Ishikawa (cell line): ENCODE results near the gene RYR1.
A peak's percentile ranks its signal among the peaks of the same experiment; 100 is the strongest.

Experiments used
- CEBPB ChIP-seq: IDR thresholded peaks from 2 replicates; pipeline ENCODE4 v1.6.1; 2012
- CREB1 ChIP-seq: IDR thresholded peaks from 2 replicates; pipeline ENCODE4 v1.6.1; 2012; ENCODE audit warnings: low read depth
- EGR1 ChIP-seq: IDR thresholded peaks from 2 replicates; pipeline ENCODE4 v1.6.1; 2012
- EP300 ChIP-seq: IDR thresholded peaks from 2 replicates; pipeline ENCODE4 v1.6.1; 2012; ENCODE audit warnings: borderline replicate concordance
- FOXM1 ChIP-seq: IDR thresholded peaks from 2 replicates; pipeline ENCODE4 v1.6.1; 2012; ENCODE audit warnings: low read depth, borderline replicate concordance
- NFIC ChIP-seq: IDR thresholded peaks from 2 replicates; pipeline ENCODE4 v1.6.1; 2012
- RAD21 ChIP-seq: IDR thresholded peaks from 2 replicates; pipeline ENCODE4 v1.6.1; 2012; ENCODE audit warnings: low read depth
- TAF1 ChIP-seq: IDR thresholded peaks from 2 replicates; pipeline ENCODE4 v1.6.1; 2012; ENCODE audit warnings: low read depth, mild to moderate bottlenecking
- TCF12 ChIP-seq: IDR thresholded peaks from 2 replicates; pipeline ENCODE4 v1.6.1; 2012; ENCODE audit warnings: low read depth
- TEAD4 ChIP-seq: IDR thresholded peaks from 2 replicates; pipeline ENCODE4 v1.6.1; 2012
- YY1 ChIP-seq: IDR thresholded peaks from 2 replicates; pipeline ENCODE4 v1.6.1; 2012; ENCODE audit warnings: low read depth
- ZBTB7A ChIP-seq: IDR thresholded peaks from 2 replicates; pipeline ENCODE4 v1.6.1; 2012; ENCODE audit warnings: low read depth
- TF ChIP-seq, protein P1 (sequence below): IDR thresholded peaks from 2 replicates; pipeline ENCODE4 v1.6.1; 2012
- TF ChIP-seq, protein P2 (sequence below): IDR thresholded peaks from 2 replicates; pipeline ENCODE4 v1.6.1; 2012
- TF ChIP-seq, protein P3 (sequence below): IDR thresholded peaks from 2 replicates; pipeline ENCODE4 v1.6.1; 2012; ENCODE audit warnings: low read depth, mild to moderate bottlenecking

RYR1 gene

DNA sequence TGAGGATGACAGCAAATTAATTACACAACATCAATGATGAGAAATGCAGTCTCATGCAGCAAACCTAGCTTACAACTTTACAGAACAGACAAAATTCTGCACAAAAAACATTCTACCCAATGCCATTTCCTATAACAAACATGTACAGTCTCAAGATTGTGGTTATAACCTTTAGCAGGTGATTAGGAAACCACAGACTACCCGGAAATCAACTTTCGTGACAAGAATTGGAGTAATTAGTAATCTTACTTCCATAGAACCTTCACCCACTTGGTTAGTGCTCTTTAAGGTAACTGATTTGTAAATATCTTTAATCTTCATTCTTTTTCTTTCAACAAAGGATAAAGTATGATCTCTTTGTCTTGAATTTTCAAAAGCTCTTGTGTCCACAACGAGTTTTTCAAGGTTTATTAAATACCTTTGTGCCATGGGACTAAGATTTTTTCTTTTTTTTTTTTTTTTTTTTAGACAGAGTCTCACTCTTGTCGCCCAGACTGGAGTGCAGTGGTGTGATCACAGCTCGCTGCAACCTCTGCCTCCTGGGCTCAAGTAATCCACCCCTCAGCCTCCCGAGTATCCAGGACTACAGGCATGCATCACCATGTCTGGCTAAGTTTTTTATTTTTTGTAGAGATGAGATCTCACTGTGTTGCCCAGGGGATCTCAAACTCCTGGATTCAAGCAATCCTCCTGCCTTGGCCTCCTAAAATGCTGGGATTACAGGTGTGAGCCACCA lies 105.5 kb downstream of the RYR1 start:
- TF ChIP-seq, protein P1, sequence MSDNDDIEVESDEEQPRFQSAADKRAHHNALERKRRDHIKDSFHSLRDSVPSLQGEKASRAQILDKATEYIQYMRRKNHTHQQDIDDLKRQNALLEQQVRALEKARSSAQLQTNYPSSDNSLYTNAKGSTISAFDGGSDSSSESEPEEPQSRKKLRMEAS: no peak
- TF ChIP-seq, protein P2, sequence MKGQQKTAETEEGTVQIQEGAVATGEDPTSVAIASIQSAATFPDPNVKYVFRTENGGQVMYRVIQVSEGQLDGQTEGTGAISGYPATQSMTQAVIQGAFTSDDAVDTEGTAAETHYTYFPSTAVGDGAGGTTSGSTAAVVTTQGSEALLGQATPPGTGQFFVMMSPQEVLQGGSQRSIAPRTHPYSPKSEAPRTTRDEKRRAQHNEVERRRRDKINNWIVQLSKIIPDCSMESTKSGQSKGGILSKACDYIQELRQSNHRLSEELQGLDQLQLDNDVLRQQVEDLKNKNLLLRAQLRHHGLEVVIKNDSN: no peak
- TF ChIP-seq YY1 (no peak), CEBPB (no peak), TEAD4 (no peak), TAF1 (no peak), EGR1 (no peak), CREB1 (no peak), ZBTB7A (no peak)
- TF ChIP-seq, protein P3, sequence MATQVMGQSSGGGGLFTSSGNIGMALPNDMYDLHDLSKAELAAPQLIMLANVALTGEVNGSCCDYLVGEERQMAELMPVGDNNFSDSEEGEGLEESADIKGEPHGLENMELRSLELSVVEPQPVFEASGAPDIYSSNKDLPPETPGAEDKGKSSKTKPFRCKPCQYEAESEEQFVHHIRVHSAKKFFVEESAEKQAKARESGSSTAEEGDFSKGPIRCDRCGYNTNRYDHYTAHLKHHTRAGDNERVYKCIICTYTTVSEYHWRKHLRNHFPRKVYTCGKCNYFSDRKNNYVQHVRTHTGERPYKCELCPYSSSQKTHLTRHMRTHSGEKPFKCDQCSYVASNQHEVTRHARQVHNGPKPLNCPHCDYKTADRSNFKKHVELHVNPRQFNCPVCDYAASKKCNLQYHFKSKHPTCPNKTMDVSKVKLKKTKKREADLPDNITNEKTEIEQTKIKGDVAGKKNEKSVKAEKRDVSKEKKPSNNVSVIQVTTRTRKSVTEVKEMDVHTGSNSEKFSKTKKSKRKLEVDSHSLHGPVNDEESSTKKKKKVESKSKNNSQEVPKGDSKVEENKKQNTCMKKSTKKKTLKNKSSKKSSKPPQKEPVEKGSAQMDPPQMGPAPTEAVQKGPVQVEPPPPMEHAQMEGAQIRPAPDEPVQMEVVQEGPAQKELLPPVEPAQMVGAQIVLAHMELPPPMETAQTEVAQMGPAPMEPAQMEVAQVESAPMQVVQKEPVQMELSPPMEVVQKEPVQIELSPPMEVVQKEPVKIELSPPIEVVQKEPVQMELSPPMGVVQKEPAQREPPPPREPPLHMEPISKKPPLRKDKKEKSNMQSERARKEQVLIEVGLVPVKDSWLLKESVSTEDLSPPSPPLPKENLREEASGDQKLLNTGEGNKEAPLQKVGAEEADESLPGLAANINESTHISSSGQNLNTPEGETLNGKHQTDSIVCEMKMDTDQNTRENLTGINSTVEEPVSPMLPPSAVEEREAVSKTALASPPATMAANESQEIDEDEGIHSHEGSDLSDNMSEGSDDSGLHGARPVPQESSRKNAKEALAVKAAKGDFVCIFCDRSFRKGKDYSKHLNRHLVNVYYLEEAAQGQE: no peak

DNA sequence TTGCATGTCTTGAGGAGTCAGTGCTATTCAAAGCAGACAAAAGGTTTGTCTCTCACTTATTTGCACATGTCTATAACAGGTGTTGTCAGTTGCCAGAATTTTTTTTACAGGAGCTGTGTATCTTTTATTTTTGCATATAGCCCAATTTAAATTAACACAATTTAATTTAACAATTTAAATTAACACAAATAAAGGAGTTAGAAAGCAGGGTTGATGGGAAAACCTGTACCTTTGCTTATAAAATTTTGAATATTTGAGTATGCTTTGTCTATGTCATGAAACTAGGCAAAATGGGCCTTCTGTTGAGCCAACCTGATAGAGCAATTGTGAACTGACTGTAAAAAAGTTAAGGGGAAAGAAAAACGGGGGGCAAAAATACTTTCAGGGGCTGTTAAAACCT lies 106.3 kb downstream of the RYR1 start:
- TF ChIP-seq TAF1 (no peak), RAD21 (no peak), CEBPB (no peak), YY1 (no peak), TEAD4 (no peak), FOXM1 (no peak), TCF12 (no peak), CREB1 (no peak)
- TF ChIP-seq, protein P2: no peak

DNA sequence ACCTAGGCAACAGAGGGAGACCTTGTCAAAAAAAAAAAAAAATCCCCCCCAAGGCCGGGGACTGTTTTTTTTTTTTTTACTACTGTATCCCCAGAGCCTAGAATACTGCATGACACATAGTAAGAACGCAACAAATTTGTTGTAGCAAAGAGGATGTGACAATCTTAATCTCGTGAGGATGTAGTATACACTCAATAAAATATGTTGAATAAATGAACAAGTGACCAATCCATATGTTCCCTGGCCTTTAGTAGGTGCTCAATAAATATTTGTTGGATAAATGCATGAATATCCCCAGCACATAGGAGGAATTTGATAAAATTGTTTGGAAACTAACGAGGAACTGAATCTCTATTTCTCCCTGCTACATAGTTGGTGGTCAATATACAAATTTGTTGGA lies 108.5 kb downstream of the RYR1 start:
- TF ChIP-seq EP300 (no peak), TCF12 (no peak), YY1 (no peak), CREB1 (no peak)

DNA sequence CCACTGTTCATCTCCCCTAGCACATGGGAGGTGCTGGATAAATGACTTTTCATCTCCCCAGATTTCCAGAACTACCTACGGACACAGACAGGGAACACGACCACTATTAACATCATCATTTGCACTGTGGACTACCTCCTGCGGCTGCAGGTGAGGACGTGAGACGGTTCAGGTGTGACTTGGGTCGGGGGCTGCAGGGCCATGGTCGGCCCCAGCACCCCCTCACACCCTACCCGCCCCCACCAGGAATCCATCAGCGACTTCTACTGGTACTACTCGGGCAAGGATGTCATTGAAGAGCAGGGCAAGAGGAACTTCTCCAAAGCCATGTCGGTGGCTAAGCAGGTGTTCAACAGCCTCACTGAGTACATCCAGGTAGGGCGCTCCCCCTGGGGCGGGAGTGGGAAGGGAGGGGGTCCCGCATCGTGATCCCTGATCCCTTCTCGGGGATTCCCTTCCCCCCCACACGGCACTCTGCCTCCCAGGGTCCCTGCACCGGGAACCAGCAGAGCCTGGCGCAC lies 109.9 kb downstream of the RYR1 start:
- TF ChIP-seq TCF12: no peak
- TF ChIP-seq EGR1: no peak
- no peak for TF ChIP-seq NFIC
- no peak for TF ChIP-seq YY1
- TF ChIP-seq ZBTB7A: no peak
- TF ChIP-seq, protein P1: no peak
- no peak for TF ChIP-seq FOXM1

DNA sequence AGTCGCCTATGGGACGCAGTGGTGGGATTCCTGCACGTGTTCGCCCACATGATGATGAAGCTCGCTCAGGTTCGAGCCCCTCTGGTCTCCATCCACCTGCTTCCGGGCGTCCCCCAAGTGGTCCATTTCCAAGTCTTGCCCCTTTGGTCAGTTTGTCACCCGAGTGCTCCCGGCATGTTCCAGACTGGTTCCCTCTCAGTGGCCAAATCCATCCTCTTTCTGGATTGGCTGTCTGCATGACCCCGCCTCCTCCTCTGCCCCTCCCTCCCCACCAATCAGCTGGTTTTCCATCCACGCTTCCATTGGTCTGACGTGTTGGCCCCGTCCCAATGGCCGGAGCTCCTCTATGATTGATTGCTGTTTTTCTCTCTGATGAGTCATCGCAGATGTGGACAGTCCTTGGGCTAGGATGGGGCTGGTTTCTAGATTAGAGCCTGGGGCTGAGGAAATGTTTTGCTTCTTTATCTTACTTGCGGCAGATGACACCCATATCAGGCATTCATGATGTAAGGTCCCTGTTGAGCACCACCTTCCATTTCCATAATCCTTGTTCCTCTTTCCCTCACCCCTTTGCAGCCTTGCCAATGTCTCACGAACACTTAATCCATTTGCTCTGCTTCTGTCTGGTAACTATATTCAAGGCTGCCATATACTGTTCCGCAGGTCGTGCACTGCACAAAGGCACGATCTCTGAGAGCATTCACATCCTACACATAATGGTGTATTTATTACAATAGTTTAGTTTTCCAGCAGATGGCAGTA lies 110.5 kb downstream of the RYR1 start:
- TF ChIP-seq, protein P1: peak; percentile 82
- no peak for TF ChIP-seq EP300
- TF ChIP-seq, protein P2: 0 out of 2 replicates have a peak, but pooled peaks have one; percentile 38

DNA sequence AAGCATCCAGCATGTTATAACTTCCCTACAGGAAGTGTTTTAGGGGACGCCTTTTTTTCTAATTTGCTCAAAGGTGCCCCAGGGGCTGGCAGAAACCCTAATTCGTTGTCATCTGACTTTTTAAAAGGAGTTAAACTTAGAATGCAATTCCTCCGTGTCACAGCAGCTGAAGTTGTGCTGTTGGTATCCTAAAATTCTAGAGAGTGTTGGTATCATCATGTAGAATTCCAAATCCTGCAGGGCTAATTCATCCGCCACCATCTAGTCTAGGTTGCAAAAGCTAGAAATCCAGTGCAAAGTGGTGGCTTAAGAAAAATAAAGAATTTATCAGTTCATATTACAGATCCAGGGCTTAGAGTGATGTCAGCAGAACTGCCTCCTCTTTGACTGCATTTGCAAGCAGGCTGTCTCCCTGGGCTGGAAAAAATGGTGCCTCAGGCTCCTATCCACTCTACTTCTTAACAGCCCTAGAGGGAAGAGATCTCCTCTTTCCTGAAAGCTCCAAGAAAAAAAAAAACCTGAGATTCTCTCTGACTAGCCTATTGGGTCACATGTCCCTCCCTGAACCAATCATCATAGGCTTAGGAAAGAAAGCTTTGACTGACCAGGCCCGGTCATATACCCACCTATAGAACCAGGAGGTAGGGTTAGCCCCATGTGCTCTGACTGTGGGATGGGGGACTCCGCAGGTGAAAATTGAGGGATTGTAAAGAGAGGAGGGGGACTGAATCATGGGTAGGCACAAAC lies 111.3 kb downstream of the RYR1 start:
- TF ChIP-seq, protein P1: no peak
- TF ChIP-seq YY1 (no peak), ZBTB7A (no peak), TEAD4 (no peak), RAD21 (peak; percentile 79), FOXM1 (no peak), CEBPB (no peak), EGR1 (no peak), TAF1 (no peak), EP300 (no peak), NFIC (no peak), CREB1 (no peak), TCF12 (no peak)
- TF ChIP-seq, protein P2: peak; percentile 80
- TF ChIP-seq, protein P3: no peak
